ENCODE data around the gene ASCL5. TPM values are rescaled to one million over a fixed set of nuclear protein-coding genes. Genes with fewer than 3 reads are reported as not detected.

ASCL5 gene
- total RNA-seq, 1 donor from 2014 or later = not detected

GRCh38 chr1:201114245-201115131, 12.5 kb downstream of the ASCL5 start:
- intact Hi-C loops (cut with micrococcal nuclease) = no loop called here
- DNase-seq = peak; percentile 88
- ATAC-seq = peak; percentile 98

- ATAC-seq = no peak
- intact Hi-C loops (cut with micrococcal nuclease) = no loop called here
- DNase-seq = no peak
These were observed 13.3 kb downstream of the ASCL5 start for GRCh38 chr1:201113451-201114244.

- intact Hi-C loops (cut with micrococcal nuclease) = no loop called here
- ATAC-seq (no peak), DNase-seq (no peak)
These were observed 14.1 kb downstream of the ASCL5 start for GRCh38 chr1:201112926-201113325.

- no peak for ATAC-seq
These were observed 14.7 kb downstream of the ASCL5 start, which contains the start of gene CACNA1S for GRCh38 chr1:201112173-201112731. TSS of gene CACNA1S (minus strand) at chr1:201112426. CDS start at chr1:201112339, 87 bp downstream.

GRCh38 chr1:201111672-201112071, 15.3 kb downstream of the ASCL5 start:
- DNase-seq = no peak
- intact Hi-C loops (cut with micrococcal nuclease) = no loop called here

More at GRCh38 chr1:201112173-201112731, 14.7 kb downstream of the ASCL5 start, which contains the start of gene CACNA1S:
- DNase-seq = no peak
- intact Hi-C loops (cut with micrococcal nuclease) = no loop called here

GRCh38 chr1:201111156-201111555, 15.8 kb downstream of the ASCL5 start:
- no peak for ATAC-seq
- intact Hi-C loops (cut with micrococcal nuclease) = no loop called here
- no peak for DNase-seq

More at GRCh38 chr1:201111672-201112071, 15.3 kb downstream of the ASCL5 start:
- ATAC-seq = no peak

- ATAC-seq (no peak), DNase-seq (no peak)
- intact Hi-C loops (cut with micrococcal nuclease) = no loop called here
These were observed 16.4 kb downstream of the ASCL5 start for GRCh38 chr1:201110616-201111015.

GRCh38 chr1:201110138-201110537, 16.8 kb downstream of the ASCL5 start:
- DNase-seq (no peak), ATAC-seq (no peak)
- intact Hi-C loops (cut with micrococcal nuclease) = no loop called here

- ATAC-seq = no peak
- intact Hi-C loops (cut with micrococcal nuclease) = no loop called here
- no peak for DNase-seq
These were observed 17.3 kb downstream of the ASCL5 start for GRCh38 chr1:201109651-201110050.

- no peak for DNase-seq
- ATAC-seq = no peak
- intact Hi-C loops (cut with micrococcal nuclease) = no loop called here
These were observed 18.4 kb downstream of the ASCL5 start for GRCh38 chr1:201108614-201109013.

- ATAC-seq = no peak
- intact Hi-C loops (cut with micrococcal nuclease) = no loop called here
- no peak for DNase-seq
These were observed 21.3 kb downstream of the ASCL5 start for GRCh38 chr1:201105688-201106087.

GRCh38 chr1:201104141-201104540, 22.8 kb downstream of the ASCL5 start:
- ATAC-seq = no peak
- DNase-seq = no peak
- intact Hi-C loops (cut with micrococcal nuclease) = no loop called here

GRCh38 chr1:201103666-201104065, 23.3 kb downstream of the ASCL5 start:
- ATAC-seq (no peak), DNase-seq (no peak)
- intact Hi-C loops (cut with micrococcal nuclease) = no loop called here

GRCh38 chr1:201100169-201100930, 26.6 kb downstream of the ASCL5 start:
- DNase-seq = no peak
- intact Hi-C loops (cut with micrococcal nuclease) = no loop called here
- no peak for ATAC-seq

GRCh38 chr1:201098992-201099677, 27.8 kb downstream of the ASCL5 start:
- ATAC-seq = no peak
- DNase-seq = no peak
- intact Hi-C loops (cut with micrococcal nuclease) = no loop called here

GRCh38 chr1:201096977-201097856, 29.8 kb downstream of the ASCL5 start:
- no peak for ATAC-seq
- intact Hi-C loops (cut with micrococcal nuclease) = no loop called here

GRCh38 chr1:201096041-201096461, 30.9 kb downstream of the ASCL5 start:
- no peak for ATAC-seq
- no peak for DNase-seq
- intact Hi-C loops (cut with micrococcal nuclease) = no loop called here

More at GRCh38 chr1:201096977-201097856, 29.8 kb downstream of the ASCL5 start:
- no peak for DNase-seq

All from left ventricle myocardium superior (tissue), 1 donor.